B cell (primary cell): ENCODE measurements around the gene MTHFD2L.

ENCODE experiments used
- EZH2 ChIP-seq: IDR thresholded peaks from 2 replicates; pipeline ENCODE4 v1.6.1; 2012; ENCODE audit warnings: borderline replicate concordance, low read depth, mild to moderate bottlenecking, moderate library complexity, low read length; ENCODE audit not compliant: insufficient read depth, poor library complexity, severe bottlenecking
- TF ChIP-seq, protein P1 (sequence below): fragments of 200-600 bp; IDR thresholded peaks from one replicate; pipeline ENCODE4 v1.8.0; 2022; ENCODE audit warnings: antibody characterized with exemption, mild to moderate bottlenecking

GRCh38 chr4:74174421-74174820 lies 16.5 kb downstream of the MTHFD2L start:
- TF ChIP-seq EZH2, result no peak
- TF ChIP-seq, protein P1, sequence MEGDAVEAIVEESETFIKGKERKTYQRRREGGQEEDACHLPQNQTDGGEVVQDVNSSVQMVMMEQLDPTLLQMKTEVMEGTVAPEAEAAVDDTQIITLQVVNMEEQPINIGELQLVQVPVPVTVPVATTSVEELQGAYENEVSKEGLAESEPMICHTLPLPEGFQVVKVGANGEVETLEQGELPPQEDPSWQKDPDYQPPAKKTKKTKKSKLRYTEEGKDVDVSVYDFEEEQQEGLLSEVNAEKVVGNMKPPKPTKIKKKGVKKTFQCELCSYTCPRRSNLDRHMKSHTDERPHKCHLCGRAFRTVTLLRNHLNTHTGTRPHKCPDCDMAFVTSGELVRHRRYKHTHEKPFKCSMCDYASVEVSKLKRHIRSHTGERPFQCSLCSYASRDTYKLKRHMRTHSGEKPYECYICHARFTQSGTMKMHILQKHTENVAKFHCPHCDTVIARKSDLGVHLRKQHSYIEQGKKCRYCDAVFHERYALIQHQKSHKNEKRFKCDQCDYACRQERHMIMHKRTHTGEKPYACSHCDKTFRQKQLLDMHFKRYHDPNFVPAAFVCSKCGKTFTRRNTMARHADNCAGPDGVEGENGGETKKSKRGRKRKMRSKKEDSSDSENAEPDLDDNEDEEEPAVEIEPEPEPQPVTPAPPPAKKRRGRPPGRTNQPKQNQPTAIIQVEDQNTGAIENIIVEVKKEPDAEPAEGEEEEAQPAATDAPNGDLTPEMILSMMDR, result no peak
